GM12878 (cell line): ENCODE data around the gene UBXN11. TPM values are rescaled to one million over a fixed set of nuclear protein-coding genes. Genes with fewer than 3 reads are reported as not detected.
A peak's percentile ranks its signal among the peaks of the same experiment; 100 is the strongest.
"Not testable (repeated sequence)": the region's sequence is repeated elsewhere in the genome, so short reads cannot be mapped to it uniquely, and the experiment has no call there.

Source experiments
- ATAC-seq: fragments of 200-7000 bp; cut with Tn5 transposase; 3 replicates; pipeline ENCODE4 v1.9.1; 2020; ENCODE audit warnings: mild to moderate bottlenecking, moderate library complexity
- BruUV-seq: library from RNA; stranded (reverse); fragments of 400-500 nt; replicated peaks from 2 replicates; lab custom pipeline; 2021; lab: Mats Ljungman, UMichigan
- CTCF ChIA-PET: fragments of 300-600 bp; sonication (Branson Sonifier 250); formaldehyde crosslinking; extraction: SDS; loops from one replicate; lab custom pipeline; 2021; ENCODE audit warnings: inconsistent platforms; lab: Yijun Ruan, JAX
- POLR2A ChIA-PET: fragments of 350-600 bp; formaldehyde crosslinking; extraction: SDS; loops from one replicate; lab custom pipeline; 2021; ENCODE audit warnings: inconsistent platforms; lab: Charles Lee
- RAD21 ChIA-PET: fragments of 300-600 bp; sonication (Branson Sonifier 250); formaldehyde crosslinking; loops from one replicate; lab custom pipeline; 2023; ENCODE audit warnings: antibody characterized with exemption; ENCODE audit not compliant: unreplicated experiment; lab: Charles Lee
- SMC1A ChIA-PET: fragments of 300-600 bp; sonication (Branson Sonifier 250); formaldehyde crosslinking; loops from one replicate; lab custom pipeline; 2023; ENCODE audit not compliant: unreplicated experiment, uncharacterized antibody; lab: Charles Lee
- DNase-seq: peaks from one replicate; pipeline ENCODE4 v3.0.0-alpha.2; 2011; ENCODE audit warnings: low read depth, low spot score
- FAIRE-seq: peaks from 3 replicates; lab custom pipeline; 2011; peaks lifted over from hg19 to GRCh38; lab: Jason Lieb, UNC
- H2AFZ ChIP-seq: 2 replicates; pipeline ENCODE4 v1.6.0; 2011; ENCODE audit warnings: low read depth, low read length, control low read depth; ENCODE audit not compliant: control insufficient read depth
- H3K27ac ChIP-seq: 2 replicates; pipeline ENCODE4 v1.5.1; 2011; ENCODE audit warnings: control low read depth; ENCODE audit not compliant: control insufficient read depth, insufficient read depth
- H3K27me3 ChIP-seq, 2 experiments: replicated peaks in 1 of 2; 2 replicates each; pipeline versions ENCODE4 v1.6.0 to v1.6.1; 2011; ENCODE audit warnings: low read length in 1 of 2; ENCODE audit not compliant: control insufficient read depth in 2 of 2, insufficient read depth in 2 of 2
- H3K36me3 ChIP-seq, 2 experiments: 2 replicates each; pipeline ENCODE4 v1.5.1; 2011; ENCODE audit warnings: low read length in 1 of 2; ENCODE audit not compliant: control insufficient read depth in 2 of 2, insufficient read depth in 2 of 2
- H3K4me1 ChIP-seq: 2 replicates; pipeline ENCODE4 v1.6.1; 2011; ENCODE audit warnings: mild to moderate bottlenecking, low read length, moderate library complexity, mixed read lengths; ENCODE audit not compliant: control insufficient read depth, insufficient read depth
- H3K4me2 ChIP-seq: 2 replicates; pipeline ENCODE4 v1.6.0; 2011; ENCODE audit warnings: control low read depth; ENCODE audit not compliant: control insufficient read depth, insufficient read depth
- H3K4me3 ChIP-seq: fragments of 200-600 bp; sonication (generic); 2 replicates; pipeline ENCODE4 v1.5.1; 2016
- H3K79me2 ChIP-seq: 2 replicates; pipeline ENCODE4 v1.6.0; 2011; ENCODE audit warnings: low read length; ENCODE audit not compliant: control insufficient read depth, insufficient read depth
- H3K9ac ChIP-seq: 2 replicates; pipeline ENCODE4 v1.8.0; 2011; ENCODE audit warnings: low read length, control low read depth, mixed read lengths; ENCODE audit not compliant: control insufficient read depth, insufficient read depth
- H3K9me3 ChIP-seq: replicated peaks from 3 replicates; pipeline ENCODE4 v1.5.1; 2011; ENCODE audit warnings: mild to moderate bottlenecking, low read length; ENCODE audit not compliant: control insufficient read depth, insufficient read depth
- H4K20me1 ChIP-seq: 2 replicates; pipeline ENCODE4 v1.6.0; 2011; ENCODE audit not compliant: control insufficient read depth, insufficient read depth
- EP300 ChIP-seq, 2 experiments: fragments of 150-350 bp in 1 of 2; IDR thresholded peaks; 2 replicates each; pipeline ENCODE4 v1.6.1; 2011 to 2012; ENCODE audit warnings: low read depth in 2 of 2, low read length in 2 of 2, borderline replicate concordance in 1 of 2, improper control_type of control experiment in 1 of 2, inconsistent platforms in 1 of 2; ENCODE audit not compliant: control insufficient read depth in 1 of 2
- POLR2AphosphoS2 ChIP-seq: IDR thresholded peaks from 2 replicates; pipeline ENCODE4 v1.6.1; 2011; ENCODE audit warnings: low read depth, mild to moderate bottlenecking, low read length, improper control_type of control experiment, moderate library complexity
- SIN3A ChIP-seq: IDR thresholded peaks from 2 replicates; pipeline ENCODE4 v1.6.1; 2012; ENCODE audit warnings: low read depth, low read length, improper control_type of control experiment
- SIX5 ChIP-seq: IDR thresholded peaks from 2 replicates; pipeline ENCODE4 v1.6.1; 2011; ENCODE audit warnings: mild to moderate bottlenecking, low read depth, low read length, moderate library complexity; ENCODE audit not compliant: severe bottlenecking
- WGBS: methylation state at CpG from one replicate; pipeline ENCODE4 v1.1.6; 2016; ENCODE audit warnings: low lambda C conversion rate; ENCODE audit not compliant: insufficient replicate concordance, insufficient coverage; ENCODE audit errors: missing lambda C conversion rate; 5-methylcytosine and 5-hydroxymethylcytosine counted together
- in situ Hi-C: fragments of 300-500 bp; cut with MboI; formaldehyde crosslinking; loops from 9 replicates; pipeline ENCODE4 v1.14.3; 2018; ENCODE audit warnings: mixed read lengths
- intact Hi-C: fragments of 100-400 bp; cut with micrococcal nuclease; formaldehyde crosslinking; loops from one replicate; pipeline ENCODE4 v1.14.2; 2022; ENCODE audit not compliant: unreplicated experiment
- polyA plus RNA-seq, 11 experiments: library from polyadenylated mRNA; depleted of rRNA in 4 of 11; unstranded in 6 of 11; stranded (reverse) in 5 of 11; fragments of >200 nt; fragmentation: Nextera tagmentation in 4 of 11; fragmentation: Illumina TruSeq in 1 of 11; extraction: Ambion mirVana in 4 of 11; extraction: Trizol in 1 of 11; gene quantifications; 1 replicate in 1 of 11; 2 replicates in 10 of 11; pipeline versions ENCODE4 v1.2.1 to v1.2.3, GENCODE V29; 2011 to 2016; ENCODE audit warnings: inconsistent platforms in 2 of 11, missing spikeins in 2 of 11, low read depth in 1 of 11
- total RNA-seq, 4 experiments: library from RNA; depleted of rRNA in 3 of 4; stranded (reverse); fragments of >200 nt in 3 of 4; fragmentation: Illumina TruSeq in 1 of 4; extraction: Trizol in 1 of 4; gene quantifications; 2 replicates each; pipeline versions ENCODE4 v1.2.1 to v1.2.3, GENCODE V29; 2013 to 2021
- TF ChIP-seq, protein P1 (sequence below): fragments of 450-650 bp; IDR thresholded peaks from 2 replicates; pipeline ENCODE4 v1.6.1; 2016; ENCODE audit warnings: mild to moderate bottlenecking

The UBXN11 gene
- total and polyA plus RNA-seq, 10 of the 15 experiments (the other 5 are each of a cell fraction or from before 2014, with no cell fraction given) = 0.32 to 34.4 (median 9.6) TPM

DNA sequence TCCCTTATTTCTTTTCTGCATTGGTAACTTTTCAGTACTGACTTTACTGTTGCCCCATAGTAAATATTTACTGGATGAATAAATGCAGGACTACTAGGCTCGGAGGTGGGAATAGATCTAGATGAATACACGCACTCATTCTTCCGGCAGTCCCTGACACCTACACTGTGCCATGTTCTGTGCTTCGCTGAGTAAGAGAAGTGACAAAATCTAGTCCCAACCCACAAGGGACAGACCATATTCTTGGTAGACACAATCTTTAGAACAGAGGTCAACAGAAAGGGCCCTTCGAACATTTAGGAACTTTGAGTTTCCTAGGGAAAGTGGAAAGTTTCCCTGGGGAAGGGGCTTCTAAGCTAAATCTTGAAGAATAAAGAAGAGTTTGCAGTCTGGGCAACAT is 8.1 kb upstream of the UBXN11 start (continued):
- no peak for TF ChIP-seq EP300 (IDR thresholded peaks at IDR 0.05; ENCODE audit: borderline replicate concordance in 1 of 2, control insufficient read depth in 1 of 2, low read depth in 2 of 2, low read length in 2 of 2)
- TF ChIP-seq, protein P1, sequence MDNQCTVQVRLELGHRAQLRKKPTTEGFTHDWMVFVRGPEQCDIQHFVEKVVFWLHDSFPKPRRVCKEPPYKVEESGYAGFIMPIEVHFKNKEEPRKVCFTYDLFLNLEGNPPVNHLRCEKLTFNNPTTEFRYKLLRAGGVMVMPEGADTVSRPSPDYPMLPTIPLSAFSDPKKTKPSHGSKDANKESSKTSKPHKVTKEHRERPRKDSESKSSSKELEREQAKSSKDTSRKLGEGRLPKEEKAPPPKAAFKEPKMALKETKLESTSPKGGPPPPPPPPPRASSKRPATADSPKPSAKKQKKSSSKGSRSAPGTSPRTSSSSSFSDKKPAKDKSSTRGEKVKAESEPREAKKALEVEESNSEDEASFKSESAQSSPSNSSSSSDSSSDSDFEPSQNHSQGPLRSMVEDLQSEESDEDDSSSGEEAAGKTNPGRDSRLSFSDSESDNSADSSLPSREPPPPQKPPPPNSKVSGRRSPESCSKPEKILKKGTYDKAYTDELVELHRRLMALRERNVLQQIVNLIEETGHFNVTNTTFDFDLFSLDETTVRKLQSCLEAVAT = no peak
- no peak for TF ChIP-seq SIN3A
- no peak for TF ChIP-seq SIX5
- TF ChIP-seq POLR2AphosphoS2 = no peak
- TF ChIP-seq, all 136 proteins: peak for 0

DNA sequence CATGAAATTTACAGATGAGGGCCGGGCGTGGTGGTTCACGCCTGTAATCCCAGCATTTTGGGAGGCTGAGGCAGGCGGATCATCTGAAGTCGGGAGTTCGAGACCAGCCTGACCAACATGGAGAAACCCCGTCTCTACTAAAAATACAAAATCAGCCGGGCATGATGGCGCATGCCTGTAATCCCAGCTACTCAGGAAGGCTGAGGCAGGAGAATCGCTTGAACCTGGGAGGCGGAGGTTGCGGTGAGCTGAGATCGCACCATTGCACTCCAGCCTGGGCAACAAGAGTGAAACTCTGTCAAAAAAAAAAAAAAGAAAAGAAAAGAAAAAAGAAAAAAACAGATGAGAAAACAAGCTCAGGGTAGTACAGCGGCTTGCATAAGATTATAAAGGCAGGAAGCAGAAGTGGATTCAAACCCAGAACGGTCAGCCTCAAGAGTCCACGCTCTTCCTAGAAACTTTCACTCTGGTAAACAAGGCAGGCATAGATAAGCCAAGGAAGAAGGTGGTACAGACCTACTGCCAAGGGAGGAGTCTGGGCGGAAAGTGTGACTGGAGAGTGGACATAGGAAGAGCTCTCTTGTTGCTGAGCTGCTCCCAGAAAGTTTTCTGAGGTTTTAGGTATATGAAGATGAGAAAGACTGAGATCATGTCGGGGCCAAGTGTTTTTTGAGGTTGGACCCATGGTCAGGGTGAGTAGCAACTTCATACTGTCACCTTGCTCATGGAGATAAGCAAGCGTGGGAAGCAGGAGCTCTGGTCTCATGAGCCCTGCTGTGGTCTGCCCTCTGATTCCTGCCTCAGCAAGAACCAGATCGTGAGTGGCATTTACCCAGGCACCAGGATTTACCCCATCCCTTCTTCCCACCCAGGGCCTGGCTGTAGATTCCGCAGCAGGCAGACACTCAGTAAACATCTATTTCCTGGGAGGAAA is 1.8 kb upstream of the UBXN11 start:
- H3K36me3 ChIP-seq, H3K27me3 ChIP-seq, H3K79me2 ChIP-seq, intact Hi-C loops, ATAC-seq, BruUV-seq, H3K9me3 ChIP-seq, DNase-seq, H3K27ac ChIP-seq, H4K20me1 ChIP-seq, H3K4me3 ChIP-seq, H3K9ac ChIP-seq, in situ Hi-C loops, H2AFZ ChIP-seq, FAIRE-seq: not testable (repeated sequence)
- SMC1A ChIA-PET = interaction anchor here (1.2 to 3.0 kb wide), 5 partner anchors 9 to 30 kb away, joined by 4 to 40 read pairs (median 9); partner anchors contain the start of gene CD52
- CTCF ChIA-PET = interaction anchor here (0.9 to 4.8 kb wide), 6 partner anchors 8 to 32 kb away, joined by 3 to 34 read pairs (median 7); no protein-coding TSS in a partner anchor
- RAD21 ChIA-PET = interaction anchor here (1.4 to 3.9 kb wide), 6 partner anchors 10 to 26 kb away, joined by 3 to 27 read pairs (median 14); partner anchors contain the start of gene CD52
- H3K4me2 ChIP-seq = peak overlapping the region; percentile 98; the same call in 1 of the 2 replicates
- peaks cover 16% of the 10 kb centered on the region for H3K4me1 ChIP-seq
- WGBS = 83% methylated on average over 18 of the region's 21 CpGs
- POLR2A ChIA-PET = interaction anchor here (0.6 to 5.6 kb wide), 7 partner anchors 9 to 1262 kb away, joined by 4 to 58 read pairs (median 5); partner anchors contain the start of gene CD52
